RWPE2 (cell line): Measurements from ENCODE around the gene BCAS1.

ENCODE experiments used
- ATAC-seq: fragments of 200-7000 bp; cut with Tn5 transposase; 3 replicates; pipeline ENCODE4 v1.9.1; 2021; ENCODE audit warnings: low read depth
- DNase-seq: peaks from one replicate; pipeline ENCODE4 v3.0.0-alpha.2; 2020; ENCODE audit warnings: low spot score
- H3K27ac ChIP-seq: fragments of 450-650 bp; 2 replicates; pipeline ENCODE4 v1.5.1; 2017; ENCODE audit warnings: mild to moderate bottlenecking; ENCODE audit not compliant: poor library complexity, severe bottlenecking
- H3K27me3 ChIP-seq: fragments of 250-450 bp; sonication (Bioruptor Pico); 2 replicates; pipeline ENCODE4 v1.5.1; 2021; ENCODE audit warnings: mild to moderate bottlenecking, moderate library complexity; ENCODE audit not compliant: insufficient read depth, poor library complexity, severe bottlenecking
- H3K36me3 ChIP-seq: fragments of 250-450 bp; sonication (Bioruptor Pico); 2 replicates; pipeline ENCODE4 v1.5.1; 2020; ENCODE audit warnings: low read depth, mild to moderate bottlenecking, moderate library complexity
- H3K4me1 ChIP-seq: fragments of 250-450 bp; sonication (Bioruptor Pico); 2 replicates; pipeline ENCODE4 v1.5.1; 2021; ENCODE audit warnings: mild to moderate bottlenecking, moderate library complexity; ENCODE audit not compliant: insufficient read depth, poor library complexity, severe bottlenecking
- H3K4me3 ChIP-seq: fragments of 250-450 bp; sonication (Bioruptor Pico); 2 replicates; pipeline ENCODE4 v1.5.1; 2021; ENCODE audit warnings: mild to moderate bottlenecking, moderate library complexity; ENCODE audit not compliant: severe bottlenecking
- H3K9me3 ChIP-seq: fragments of 250-450 bp; sonication (Bioruptor Pico); 2 replicates; pipeline ENCODE4 v1.5.1; 2021; ENCODE audit warnings: mild to moderate bottlenecking, moderate library complexity; ENCODE audit not compliant: severe bottlenecking
- CTCF ChIP-seq: fragments of 450-650 bp; IDR thresholded peaks from one replicate; pipeline ENCODE4 v1.5.1; 2017; ENCODE audit warnings: mild to moderate bottlenecking, moderate library complexity; ENCODE audit not compliant: poor library complexity, severe bottlenecking

Gene BCAS1

GRCh38 chr20:54002056-54002575 lies 68.3 kb downstream of the BCAS1 start:
- Histone ChIP-seq H3K36me3 (no peaks in the 10 kb centered on the region), H3K27me3 (peaks cover 21% of the 10 kb centered on the region), H3K9me3 (no peaks in the 10 kb centered on the region), H3K4me3 (no peak overlapping the region), H3K4me1 (no peaks in the 10 kb centered on the region), H3K27ac (no peak overlapping the region)
- no peak for TF ChIP-seq CTCF
- ATAC-seq (no peak), DNase-seq (no peak)

- no peak for TF ChIP-seq CTCF
- Histone ChIP-seq H3K4me3 (no peak overlapping the region), H3K27ac (no peak overlapping the region), H3K27me3 (peaks cover 30% of the 10 kb centered on the region), H3K9me3 (no peaks in the 10 kb centered on the region), H3K4me1 (no peaks in the 10 kb centered on the region), H3K36me3 (no peaks in the 10 kb centered on the region)
- no peak for DNase-seq
- no peak for ATAC-seq
These were observed 69.5 kb downstream of the BCAS1 start for GRCh38 chr20:54000914-54001313.

GRCh38 chr20:54000262-54000661 lies 70.1 kb downstream of the BCAS1 start:
- TF ChIP-seq CTCF: no peak
- no peak for ATAC-seq
- no peak for DNase-seq
- Histone ChIP-seq H3K27me3 (peaks cover 35% of the 10 kb centered on the region), H3K9me3 (no peaks in the 10 kb centered on the region), H3K4me3 (no peak overlapping the region), H3K4me1 (no peaks in the 10 kb centered on the region), H3K27ac (no peak overlapping the region), H3K36me3 (no peaks in the 10 kb centered on the region)

GRCh38 chr20:53999077-53999476 lies 71.3 kb downstream of the BCAS1 start:
- no peaks in the 10 kb centered on the region for H3K9me3 ChIP-seq
- peaks cover 40% of the 10 kb centered on the region for H3K27me3 ChIP-seq
- H3K36me3 ChIP-seq: no peaks in the 10 kb centered on the region
- ATAC-seq (no peak), DNase-seq (no peak)
- H3K27ac ChIP-seq: no peak overlapping the region
- no peaks in the 10 kb centered on the region for H3K4me1 ChIP-seq
- no peak for TF ChIP-seq CTCF
- no peak overlapping the region for H3K4me3 ChIP-seq

- no peak; the same call in 2 of the 3 replicates for ATAC-seq
- H3K4me1 ChIP-seq: no peaks in the 10 kb centered on the region
- no peak overlapping the region for H3K4me3 ChIP-seq
- no peaks in the 10 kb centered on the region for H3K9me3 ChIP-seq
- H3K27ac ChIP-seq: no peak overlapping the region
- no peaks in the 10 kb centered on the region for H3K36me3 ChIP-seq
- no peak for TF ChIP-seq CTCF
- DNase-seq: no peak
- H3K27me3 ChIP-seq: peaks cover 48% of the 10 kb centered on the region
These were observed 73.6 kb downstream of the BCAS1 start for GRCh38 chr20:53996584-53997486.
